Calu3 (cell line): ENCODE data around the gene LMO1. TPM values are rescaled to one million over a fixed set of nuclear protein-coding genes. Genes with fewer than 3 reads are reported as not detected.

Source experiments
- Bru-seq: library from RNA; stranded (reverse); fragments of 400-500 nt; gene quantifications from one replicate; lab custom pipeline; 2021; lab: Mats Ljungman, UMichigan
- BruChase-seq, 2 experiments: library from RNA; stranded (reverse); fragments of 400-500 nt; gene quantifications; one replicate each; lab custom pipeline; 2021; lab: Mats Ljungman, UMichigan
- BruUV-seq: library from RNA; stranded (reverse); fragments of 400-500 nt; replicated peaks from 2 replicates; lab custom pipeline; 2021; lab: Mats Ljungman, UMichigan
- CTCF ChIA-PET: fragments of 300-600 bp; sonication (Branson Sonifier 250); formaldehyde crosslinking; loops from one replicate; lab custom pipeline; 2022; ENCODE audit warnings: antibody characterized with exemption; lab: Charles Lee
- DNase-seq: peaks from one replicate; pipeline ENCODE4 v3.0.0; 2022
- H3K27ac Mint-ChIP-seq: one replicate; pipeline ENCODE4 v1.8.0; 2022; ENCODE audit warnings: mixed read lengths; ENCODE audit not compliant: unreplicated experiment
- H3K27me3 Mint-ChIP-seq: one replicate; pipeline ENCODE4 v1.8.0; 2022; ENCODE audit warnings: mixed read lengths; ENCODE audit not compliant: unreplicated experiment
- H3K36me3 Mint-ChIP-seq: one replicate; pipeline ENCODE4 v1.8.0; 2022; ENCODE audit warnings: mild to moderate bottlenecking, moderate library complexity, mixed read lengths; ENCODE audit not compliant: insufficient read depth, unreplicated experiment
- H3K4me1 Mint-ChIP-seq: one replicate; pipeline ENCODE4 v1.8.0; 2022; ENCODE audit warnings: mild to moderate bottlenecking, low read depth, mixed read lengths; ENCODE audit not compliant: unreplicated experiment
- H3K4me3 Mint-ChIP-seq: one replicate; pipeline ENCODE4 v1.8.0; 2022; ENCODE audit warnings: mild to moderate bottlenecking, low read depth, moderate library complexity, mixed read lengths; ENCODE audit not compliant: unreplicated experiment
- H3K9me3 Mint-ChIP-seq: one replicate; pipeline ENCODE4 v1.8.0; 2022; ENCODE audit warnings: low read depth, mixed read lengths; ENCODE audit not compliant: unreplicated experiment
- intact Hi-C: fragments of 100-400 bp; cut with micrococcal nuclease; formaldehyde crosslinking; loops from one replicate; pipeline ENCODE4 v1.10.0; 2022; ENCODE audit not compliant: unreplicated experiment
- long read RNA-seq: library from polyadenylated mRNA; stranded (forward); transcript quantifications from one replicate; pipeline ENCODE4 v2.0.0, GENCODE V29; 2022
- total RNA-seq: library from RNA; stranded (reverse); gene quantifications from 2 replicates; pipeline ENCODE4 v1.2.3, GENCODE V29; 2022
- TF ChIP-seq, protein P1 (sequence below): fragments of 200-600 bp; IDR thresholded peaks from one replicate; pipeline ENCODE4 v1.8.0; 2022; ENCODE audit warnings: antibody characterized with exemption; ENCODE audit not compliant: unreplicated experiment

Gene LMO1
- total RNA-seq (not detected in 2 replicates), Bru-seq, nascent RNA (percentile 10 among the genes with signal in this experiment), BruChase-seq, experiment 1, labeled RNA remaining after a 6-hour chase (percentile 2 among the genes with signal in this experiment), BruChase-seq, experiment 2, labeled RNA remaining after a 2-hour chase (percentile 4 among the genes with signal in this experiment)
- long read RNA-seq, result 0 reads

GRCh38 chr11:8263769-8264410 is at the start of gene LMO1:
Gene LMO1 (minus strand): TSS chr11:8263878. CDS start chr11:8263362, 516 bp downstream.
- no peak within 1 kb of the TSS for H3K27ac Mint-ChIP-seq
- H3K36me3 Mint-ChIP-seq, result no peaks in the 10 kb centered on the region
- peak; percentile 83 for DNase-seq
- no TSS peak for BruUV-seq
- no peaks in the 10 kb centered on the region for H3K9me3 Mint-ChIP-seq
- TF ChIP-seq, protein P1, sequence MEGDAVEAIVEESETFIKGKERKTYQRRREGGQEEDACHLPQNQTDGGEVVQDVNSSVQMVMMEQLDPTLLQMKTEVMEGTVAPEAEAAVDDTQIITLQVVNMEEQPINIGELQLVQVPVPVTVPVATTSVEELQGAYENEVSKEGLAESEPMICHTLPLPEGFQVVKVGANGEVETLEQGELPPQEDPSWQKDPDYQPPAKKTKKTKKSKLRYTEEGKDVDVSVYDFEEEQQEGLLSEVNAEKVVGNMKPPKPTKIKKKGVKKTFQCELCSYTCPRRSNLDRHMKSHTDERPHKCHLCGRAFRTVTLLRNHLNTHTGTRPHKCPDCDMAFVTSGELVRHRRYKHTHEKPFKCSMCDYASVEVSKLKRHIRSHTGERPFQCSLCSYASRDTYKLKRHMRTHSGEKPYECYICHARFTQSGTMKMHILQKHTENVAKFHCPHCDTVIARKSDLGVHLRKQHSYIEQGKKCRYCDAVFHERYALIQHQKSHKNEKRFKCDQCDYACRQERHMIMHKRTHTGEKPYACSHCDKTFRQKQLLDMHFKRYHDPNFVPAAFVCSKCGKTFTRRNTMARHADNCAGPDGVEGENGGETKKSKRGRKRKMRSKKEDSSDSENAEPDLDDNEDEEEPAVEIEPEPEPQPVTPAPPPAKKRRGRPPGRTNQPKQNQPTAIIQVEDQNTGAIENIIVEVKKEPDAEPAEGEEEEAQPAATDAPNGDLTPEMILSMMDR, result peak; percentile 82
- CTCF ChIA-PET, result interaction anchor here (0.6 to 1.9 kb wide), 11 partner anchors 9 to 985 kb away, joined by 3 to 9 read pairs (median 5); no protein-coding TSS in a partner anchor
- peaks cover 93% of the 10 kb centered on the region for H3K27me3 Mint-ChIP-seq
- H3K4me1 Mint-ChIP-seq, result peaks cover 11% of the 10 kb centered on the region
- H3K4me3 Mint-ChIP-seq, result peak within 1 kb of the TSS; percentile 70
- intact Hi-C loops, result loop anchor here (5.0 kb wide), 1 partner anchor 37 kb away; no protein-coding TSS in a partner anchor

GRCh38 chr11:8312986-8313385 is 49.3 kb upstream of the LMO1 start:
- TF ChIP-seq, protein P1, result no peak
- no peak for DNase-seq
- Mint-ChIP-seq H3K36me3 (no peaks in the 10 kb centered on the region), H3K4me3 (no peak overlapping the region), H3K27ac (no peak overlapping the region), H3K9me3 (no peaks in the 10 kb centered on the region), H3K27me3 (peaks cover 87% of the 10 kb centered on the region), H3K4me1 (no peaks in the 10 kb centered on the region)
- intact Hi-C loops, result loop anchor here (1.0 kb wide), 1 partner anchor 66 kb away; no protein-coding TSS in a partner anchor
- CTCF ChIA-PET, result no interaction called here
- BruUV-seq, result no TSS peak

DNA sequence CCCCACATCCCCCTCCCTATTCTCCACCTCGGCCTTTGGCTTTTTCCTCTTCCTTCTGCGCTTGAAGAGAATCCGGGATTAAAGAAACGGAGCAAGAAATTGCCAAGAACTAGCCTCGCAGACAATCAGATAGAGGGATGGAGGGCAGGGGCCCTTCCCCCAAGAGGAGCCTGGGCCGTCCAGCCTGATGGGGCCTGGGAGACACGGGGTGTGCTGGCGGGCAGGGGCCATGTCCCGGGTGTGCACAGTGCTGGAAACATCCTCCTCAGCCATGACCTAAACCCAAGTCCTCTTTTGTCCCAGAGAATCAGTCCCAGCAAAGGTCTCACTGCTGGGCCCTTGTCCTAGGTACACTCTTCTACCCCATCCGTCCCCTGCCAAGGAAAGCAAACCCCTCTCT is 47.7 kb upstream of the LMO1 start:
- no peak overlapping the region for H3K27ac Mint-ChIP-seq
- H3K9me3 Mint-ChIP-seq, result no peaks in the 10 kb centered on the region
- no peaks in the 10 kb centered on the region for H3K36me3 Mint-ChIP-seq
- no peak for DNase-seq
- CTCF ChIA-PET, result no interaction called here
- TF ChIP-seq, protein P1, result no peak
- H3K4me1 Mint-ChIP-seq, result no peaks in the 10 kb centered on the region
- H3K4me3 Mint-ChIP-seq, result no peak overlapping the region
- intact Hi-C loops, result no loop called here
- BruUV-seq, result no TSS peak
- H3K27me3 Mint-ChIP-seq, result peaks cover 72% of the 10 kb centered on the region

GRCh38 chr11:8310743-8311298 is 47.1 kb upstream of the LMO1 start:
- no TSS peak for BruUV-seq
- Mint-ChIP-seq H3K9me3 (no peaks in the 10 kb centered on the region), H3K27ac (no peak overlapping the region), H3K4me1 (no peaks in the 10 kb centered on the region), H3K36me3 (no peaks in the 10 kb centered on the region), H3K27me3 (peaks cover 66% of the 10 kb centered on the region), H3K4me3 (no peak overlapping the region)
- no peak for DNase-seq
- TF ChIP-seq, protein P1, result no peak
- intact Hi-C loops, result no loop called here
- CTCF ChIA-PET, result interaction anchor here (0.9 to 1.0 kb wide), 2 partner anchors 12 to 63 kb away, joined by 3 to 4 read pairs; no protein-coding TSS in a partner anchor
